GM19043 (cell line): Measurements from ENCODE around the gene PRF1.

Experiments used
- ATAC-seq: cut with Tn5 transposase; IDR thresholded peaks from one replicate; pipeline ENCODE4 v1.9.1; 2021; ENCODE audit warnings: low read depth; ENCODE audit not compliant: unreplicated experiment

PRF1 gene

DNA sequence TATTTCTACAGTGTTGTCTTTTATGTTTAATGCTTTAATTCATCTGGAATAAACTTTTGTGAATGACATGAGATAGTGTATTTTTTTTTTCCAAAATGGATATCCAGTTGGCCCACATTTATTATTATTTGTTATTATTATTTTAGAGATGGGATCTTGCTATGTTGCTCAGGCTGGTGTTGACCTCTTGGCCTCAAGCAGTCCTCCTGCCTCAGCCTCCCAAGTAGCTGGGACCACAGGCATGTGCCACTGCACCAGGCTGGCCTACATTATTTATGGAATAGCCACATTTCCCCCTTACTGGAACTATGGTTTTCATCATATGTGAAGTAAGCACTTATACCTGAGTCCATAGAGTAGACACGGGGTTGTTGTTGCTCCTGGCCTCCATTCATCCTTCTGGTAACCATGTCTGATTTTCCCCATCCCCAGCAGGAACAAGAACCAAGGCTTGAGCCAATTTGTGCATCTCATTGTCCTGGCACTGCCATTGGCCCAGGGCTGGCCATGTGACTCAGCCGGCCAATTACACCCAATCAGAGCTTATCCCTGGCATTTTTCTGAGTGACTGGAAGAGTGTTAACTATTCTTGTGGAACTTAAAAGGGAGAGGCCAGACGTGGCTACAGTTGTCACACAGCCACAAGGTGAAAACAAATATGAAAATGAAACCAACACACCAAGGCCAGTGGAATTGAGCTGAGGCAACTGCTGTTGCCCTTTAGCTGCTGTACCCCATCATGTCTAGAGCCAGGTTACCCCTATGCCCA lies 23.1 kb downstream of the PRF1 start:
- no peak for ATAC-seq

GRCh38 chr10:70578371-70578947 lies 24.1 kb downstream of the PRF1 start:
- peak; percentile 63 for ATAC-seq

- ATAC-seq, result no peak
Measured at GRCh38 chr10:70576803-70577517, 25.6 kb downstream of the PRF1 start.

- ATAC-seq, result peak; percentile 47
Measured at GRCh38 chr10:70575874-70576802, 26.4 kb downstream of the PRF1 start.

DNA sequence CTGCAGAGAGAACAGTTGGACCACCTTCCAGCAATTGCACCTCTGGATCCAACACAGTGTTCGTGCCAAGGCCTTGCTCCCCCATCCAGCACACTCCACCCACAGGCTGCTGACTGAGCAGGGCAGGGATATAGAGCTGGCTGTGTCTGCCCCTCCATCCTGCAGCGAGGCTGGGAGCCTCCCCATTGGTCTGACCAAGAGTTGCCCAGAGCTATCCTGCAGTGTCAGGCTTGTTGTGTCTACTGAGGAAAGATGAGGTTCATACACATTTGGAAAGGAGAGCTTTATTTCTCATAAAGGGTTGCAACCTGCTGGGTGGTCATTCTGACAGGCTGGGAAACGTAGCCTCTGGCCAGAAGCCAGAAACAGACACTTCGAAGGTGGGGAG lies 27.1 kb downstream of the PRF1 start:
- no peak for ATAC-seq

GRCh38 chr10:70573599-70574506 lies 28.7 kb downstream of the PRF1 start:
- ATAC-seq, result no peak

DNA sequence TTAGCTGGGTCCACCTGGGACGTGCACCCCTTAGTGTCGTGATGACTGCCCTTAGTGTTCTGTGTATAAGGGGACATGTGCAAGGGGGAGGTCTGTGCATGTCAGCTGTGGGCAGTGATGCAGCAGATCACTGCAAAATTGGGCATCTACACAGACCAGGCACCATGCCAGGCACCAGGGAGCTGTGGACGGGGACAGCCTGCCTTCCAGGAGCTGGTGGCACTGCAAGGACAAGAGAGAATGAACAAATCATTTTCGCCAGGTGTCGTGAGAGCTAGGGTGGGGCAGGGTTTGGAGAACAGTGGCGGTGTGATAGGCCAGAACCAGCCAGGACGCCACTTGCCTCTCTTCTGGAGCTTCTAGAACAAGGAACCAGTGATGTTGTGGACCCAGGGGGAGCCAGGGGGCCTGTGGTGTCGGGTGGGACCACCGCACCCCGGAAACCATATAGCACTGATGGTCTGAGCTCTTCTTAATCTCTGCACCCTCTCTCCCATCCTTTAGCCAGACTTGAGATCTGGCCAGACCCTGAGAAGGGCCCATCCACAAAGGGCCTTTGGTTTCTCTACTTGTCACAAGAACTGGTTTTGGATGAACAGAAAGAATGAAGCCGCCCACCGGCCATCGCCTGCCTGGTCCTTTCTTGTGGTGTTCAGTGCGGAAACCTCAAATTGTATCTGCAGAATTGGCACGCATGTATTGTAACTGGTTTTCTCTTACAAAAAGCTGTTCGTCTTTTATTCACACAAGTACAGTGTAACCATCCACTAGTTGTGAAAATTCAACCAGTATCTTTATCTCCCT lies 30.7 kb downstream of the PRF1 start:
- no peak for ATAC-seq

- no peak for ATAC-seq
Measured at GRCh38 chr10:70571236-70571635, 31.3 kb downstream of the PRF1 start.

GRCh38 chr10:70568781-70569495 lies 33.6 kb downstream of the PRF1 start:
- no peak for ATAC-seq

DNA sequence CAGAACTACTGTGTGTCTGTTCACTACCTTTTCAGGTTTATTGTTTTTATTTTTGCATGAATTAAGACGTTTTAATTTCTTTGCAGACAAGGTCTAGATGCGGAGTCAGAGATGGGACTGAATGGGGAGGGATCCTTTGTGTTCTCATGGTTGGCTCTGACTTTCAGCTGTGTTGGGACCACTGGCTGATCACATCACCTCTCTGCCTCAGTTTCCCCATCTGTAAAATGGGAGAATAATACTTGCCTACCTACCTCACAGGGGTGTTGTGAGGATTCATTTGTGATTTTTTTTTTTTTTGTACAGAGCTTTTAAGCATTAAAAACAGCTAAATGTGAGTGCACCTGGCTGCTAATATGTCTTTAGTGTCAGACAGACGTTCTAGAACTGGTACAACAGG lies 34.4 kb downstream of the PRF1 start:
- no peak for ATAC-seq

DNA sequence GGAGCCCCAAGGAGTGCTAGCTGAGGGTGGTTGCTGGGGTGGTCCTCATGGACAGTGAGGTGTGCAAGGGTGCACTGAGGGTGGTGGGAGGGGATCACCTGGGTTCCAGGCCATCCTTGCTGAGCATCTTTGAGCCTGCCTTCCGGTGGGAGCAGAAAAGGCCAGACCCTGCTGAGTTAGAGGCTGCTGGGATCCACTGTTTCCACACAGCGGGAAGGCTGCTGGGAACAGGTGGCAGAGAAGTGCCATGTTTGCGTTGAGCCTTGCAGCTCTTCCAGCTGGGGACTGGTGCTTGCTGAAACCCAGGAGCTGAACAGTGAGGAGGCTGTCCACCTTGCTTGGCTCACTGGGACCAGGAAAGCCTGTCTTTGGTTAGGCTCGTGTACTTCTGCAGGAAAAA lies 34.9 kb downstream of the PRF1 start:
- ATAC-seq, result no peak

DNA sequence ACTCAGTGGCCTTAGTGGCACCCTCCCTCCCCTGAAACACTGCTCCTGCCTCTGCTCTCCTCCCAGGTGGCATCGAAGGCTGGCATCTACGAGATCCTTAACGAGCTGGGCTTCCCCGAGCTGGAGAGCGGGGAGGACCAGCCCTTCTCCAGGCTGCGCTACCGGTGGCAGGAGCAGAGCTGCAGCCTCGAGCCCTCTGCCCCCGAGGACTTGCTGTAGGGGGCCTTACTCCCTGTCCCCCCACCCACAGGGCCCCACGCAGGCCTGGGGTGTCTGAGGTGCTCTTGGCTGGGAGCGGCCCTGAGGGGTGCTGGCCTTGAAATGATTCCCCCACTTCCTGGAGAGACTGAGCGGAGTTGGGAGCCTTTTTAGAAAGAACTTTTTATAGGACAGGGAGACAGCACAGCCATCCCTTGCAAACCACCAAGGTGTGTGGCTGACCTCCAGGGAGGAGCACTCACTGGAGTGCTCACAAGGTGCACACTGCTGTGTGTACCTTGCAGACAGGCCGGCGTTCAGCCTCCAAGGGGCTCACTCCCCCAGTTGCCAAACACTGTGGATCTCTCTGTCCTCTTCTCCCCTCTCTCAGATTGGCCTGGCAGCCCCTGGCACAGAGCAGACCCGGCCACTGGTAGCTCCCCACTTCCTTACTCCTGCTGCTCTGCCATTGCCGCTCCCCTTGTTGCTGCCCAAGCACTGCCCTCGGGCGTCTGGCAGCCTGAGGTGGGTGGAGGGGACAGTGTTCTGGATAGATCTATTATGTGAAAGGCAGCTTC lies 35.8 kb downstream of the PRF1 start:
- no peak for ATAC-seq

- no peak for ATAC-seq
Measured at GRCh38 chr10:70565556-70566514, 36.7 kb downstream of the PRF1 start.

DNA sequence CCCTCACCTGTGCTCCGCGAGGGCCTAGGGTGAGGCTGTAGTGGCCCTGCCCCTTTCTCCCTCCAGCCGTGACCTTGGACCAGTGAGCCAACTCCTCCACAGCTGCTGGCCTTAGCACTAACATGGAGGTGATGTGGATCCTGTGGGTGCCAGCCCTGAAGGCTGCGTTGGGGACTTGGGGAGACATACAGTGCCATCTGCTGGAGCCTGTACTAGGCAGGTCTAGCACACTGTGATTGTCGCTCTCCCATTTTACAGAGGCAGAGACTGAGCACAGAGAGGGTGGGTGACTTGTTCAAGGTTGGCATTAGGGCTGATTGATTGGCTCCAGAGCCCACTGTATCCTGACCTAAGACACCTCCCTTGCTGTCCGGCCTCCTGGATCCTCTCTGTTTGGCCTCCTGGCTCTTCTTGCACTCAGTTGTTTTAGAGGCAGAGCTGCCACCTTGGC lies 37.6 kb downstream of the PRF1 start:
- ATAC-seq, result no peak

- no peak for ATAC-seq
Measured at GRCh38 chr10:70564113-70564725, 38.3 kb downstream of the PRF1 start.

DNA sequence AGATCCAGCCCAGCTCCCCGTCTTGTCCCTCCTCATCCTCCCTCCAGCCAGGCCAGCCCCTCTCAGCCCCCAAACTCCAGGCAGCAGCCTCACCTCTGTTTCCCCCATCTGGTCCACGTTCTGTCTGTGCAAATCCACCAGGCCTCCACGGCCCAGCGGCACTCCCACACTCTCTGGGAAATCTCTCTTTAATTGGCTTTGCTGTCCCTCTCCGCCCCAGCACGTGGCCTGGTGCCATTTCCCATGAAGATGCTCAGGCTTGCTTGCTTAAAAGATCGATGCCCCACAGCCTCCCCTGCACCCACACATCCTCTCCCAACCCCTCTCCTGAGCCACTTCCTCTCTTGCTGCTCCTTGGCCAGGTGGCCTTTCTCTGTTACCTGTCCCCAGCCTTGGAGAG lies 39.3 kb downstream of the PRF1 start:
- no peak for ATAC-seq
